Measurements from ENCODE around the gene COLQ.

DNA sequence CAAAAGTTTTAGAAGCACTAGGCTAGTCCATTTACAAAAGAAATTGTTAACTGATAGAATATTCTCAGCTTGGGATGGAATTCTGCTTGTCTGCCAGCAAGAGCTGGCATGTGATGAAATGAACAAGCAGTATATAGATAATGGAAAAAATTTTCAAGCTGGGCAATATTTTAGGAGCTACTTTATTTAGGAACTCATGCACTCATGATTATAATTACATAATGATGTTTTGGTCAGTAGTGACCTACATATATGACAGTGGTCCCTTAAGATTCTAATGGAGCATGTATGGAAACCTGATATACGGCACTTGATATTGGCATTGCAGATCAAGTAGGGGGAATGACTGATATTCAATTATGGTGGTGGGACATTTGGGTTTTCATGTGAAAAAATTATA lies 88.0 kb downstream of the COLQ start:
- TF ChIP-seq CTCF (IDR thresholded peaks at IDR 0.05) (no peak), POLR2A (IDR thresholded peaks at IDR 0.05) (no peak)

Data from lower leg skin (tissue), 3 donors.